Measurements from ENCODE around the gene PTPRG. TPM values are rescaled to one million over a fixed set of nuclear protein-coding genes. Genes with fewer than 3 reads are reported as not detected.

The PTPRG gene
- total and polyA plus RNA-seq, 2 donors = 22.7 to 95.3 TPM

GRCh38 chr3:62193586-62194345 is 632.4 kb downstream of the PTPRG start:
- Histone ChIP-seq H3K4me3 (ENCODE audit: low read depth, low read length) (no peak overlapping the region), H3K4me1 (ENCODE audit: insufficient read depth) (no peaks in the 10 kb centered on the region), H3K36me3 (ENCODE audit: insufficient read depth) (no peaks in the 10 kb centered on the region), H3K27ac (ENCODE audit: low read depth) (no peak overlapping the region)
- WGBS = 92% methylated on average over 10 of the region's 10 CpGs
- DNase-seq (ENCODE audit: extremely low spot score) = no peak

DNA sequence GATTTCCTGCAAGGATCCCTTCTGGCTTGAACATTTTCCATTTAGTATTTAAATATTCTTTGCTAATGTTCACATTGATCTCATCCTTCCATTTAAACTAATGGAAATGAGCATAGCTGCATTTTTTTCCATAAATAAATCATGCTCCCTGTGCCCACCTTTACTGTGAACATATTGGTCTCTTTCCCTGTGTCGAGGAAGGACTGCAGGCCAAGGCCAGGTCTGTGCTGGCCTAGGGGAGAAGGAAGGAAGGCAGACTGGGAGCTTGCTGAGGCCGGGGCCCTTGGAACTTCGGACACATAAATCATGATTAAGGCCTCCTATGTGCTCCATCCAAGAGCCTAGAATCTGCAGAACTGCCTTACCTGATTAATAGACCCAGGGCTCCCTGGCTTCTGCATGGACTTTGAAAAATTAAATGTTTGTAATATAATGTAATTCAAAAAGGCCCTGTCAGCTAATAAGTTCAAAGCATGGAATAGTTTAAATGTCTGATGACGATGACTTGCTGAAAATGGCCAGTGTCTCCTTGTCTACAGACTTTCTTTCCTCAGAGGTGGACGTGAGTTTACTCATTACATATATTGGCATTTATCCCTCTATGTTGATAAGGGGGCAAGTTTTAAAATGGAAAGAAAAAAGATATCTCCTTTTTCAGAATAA is 636.1 kb downstream of the PTPRG start:
- DNase-seq (ENCODE audit: extremely low spot score) = no peak
- no peaks in the 10 kb centered on the region for H3K36me3 ChIP-seq (ENCODE audit: insufficient read depth)
- no peak overlapping the region for H3K4me3 ChIP-seq (ENCODE audit: low read depth, low read length)
- no peak overlapping the region for H3K27ac ChIP-seq (ENCODE audit: low read depth)
- 91% methylated on average over 5 of the region's 5 CpGs for WGBS
- H3K4me1 ChIP-seq (ENCODE audit: insufficient read depth) = no peaks in the 10 kb centered on the region

DNA sequence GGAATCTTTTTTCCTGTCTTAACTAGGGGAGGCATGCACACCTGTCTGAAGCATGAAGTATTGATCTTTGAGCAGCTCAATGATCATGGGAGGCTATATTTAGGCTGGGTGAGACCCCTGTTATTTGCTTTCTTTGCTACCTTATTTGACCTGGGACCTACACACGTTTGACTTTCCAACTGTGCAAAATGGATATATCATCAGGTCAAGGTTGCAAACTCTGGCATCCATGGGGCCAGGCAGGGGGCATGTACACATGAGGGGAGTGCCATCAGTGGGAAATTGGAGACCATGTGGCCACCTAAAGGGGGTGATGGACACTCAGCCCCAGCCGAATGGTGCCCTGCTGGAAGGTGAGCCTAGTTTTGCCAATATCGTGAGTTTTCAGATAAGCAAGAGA is 637.8 kb downstream of the PTPRG start:
- DNase-seq (ENCODE audit: extremely low spot score) = no peak
- H3K4me1 ChIP-seq (ENCODE audit: insufficient read depth) = no peaks in the 10 kb centered on the region
- H3K4me3 ChIP-seq (ENCODE audit: low read depth, low read length) = no peak overlapping the region
- no peak overlapping the region for H3K27ac ChIP-seq (ENCODE audit: low read depth)
- WGBS = 75% methylated on average over 3 of the region's 3 CpGs
- H3K36me3 ChIP-seq (ENCODE audit: insufficient read depth) = peaks cover 3% of the 10 kb centered on the region

- WGBS = 47% methylated on average over 6 of the region's 6 CpGs
Measured at GRCh38 chr3:62201438-62202035, 640.2 kb downstream of the PTPRG start.

DNA sequence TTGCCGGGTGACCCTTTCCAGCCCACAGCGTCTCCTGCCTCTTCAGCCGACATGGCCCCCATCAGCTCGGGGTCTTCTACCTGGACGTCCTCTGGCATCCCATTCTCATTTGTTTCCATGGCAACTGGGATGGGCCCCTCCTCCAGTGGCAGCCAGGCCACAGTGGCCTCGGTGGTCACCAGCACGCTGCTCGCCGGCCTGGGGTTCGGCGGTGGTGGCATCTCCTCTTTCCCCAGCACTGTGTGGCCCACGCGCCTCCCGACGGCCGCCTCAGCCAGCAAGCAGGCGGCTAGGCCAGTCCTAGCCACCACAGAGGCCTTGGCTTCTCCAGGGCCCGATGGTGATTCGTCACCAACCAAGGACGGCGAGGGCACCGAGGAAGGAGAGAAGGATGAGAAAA is 641.8 kb downstream of the PTPRG start:
- Histone ChIP-seq H3K27ac (ENCODE audit: low read depth) (no peak overlapping the region), H3K36me3 (ENCODE audit: insufficient read depth) (peaks cover 3% of the 10 kb centered on the region), H3K4me1 (ENCODE audit: insufficient read depth) (no peaks in the 10 kb centered on the region), H3K4me3 (ENCODE audit: low read depth, low read length) (no peak overlapping the region)
- WGBS = 91% methylated on average over 22 of the region's 22 CpGs
- DNase-seq (ENCODE audit: extremely low spot score) = no peak

More at GRCh38 chr3:62201438-62202035, 640.2 kb downstream of the PTPRG start:
- peaks cover 3% of the 10 kb centered on the region for H3K36me3 ChIP-seq (ENCODE audit: insufficient read depth)
- H3K4me3 ChIP-seq (ENCODE audit: low read depth, low read length) = no peak overlapping the region
- DNase-seq (ENCODE audit: extremely low spot score) = no peak
- H3K4me1 ChIP-seq (ENCODE audit: insufficient read depth) = no peaks in the 10 kb centered on the region
- no peak overlapping the region for H3K27ac ChIP-seq (ENCODE audit: low read depth)

DNA sequence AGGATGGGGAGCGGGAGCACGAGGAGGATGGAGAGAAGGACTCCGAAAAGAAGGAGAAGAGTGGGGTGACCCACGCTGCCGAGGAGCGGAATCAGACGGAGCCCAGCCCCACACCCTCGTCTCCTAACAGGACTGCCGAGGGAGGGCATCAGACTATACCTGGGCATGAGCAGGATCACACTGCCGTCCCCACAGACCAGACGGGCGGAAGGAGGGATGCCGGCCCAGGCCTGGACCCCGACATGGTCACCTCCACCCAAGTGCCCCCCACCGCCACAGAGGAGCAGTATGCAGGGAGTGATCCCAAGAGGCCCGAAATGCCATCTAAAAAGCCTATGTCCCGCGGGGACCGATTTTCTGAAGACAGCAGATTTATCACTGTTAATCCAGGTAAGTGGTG is 642.2 kb downstream of the PTPRG start:
- no peak for DNase-seq (ENCODE audit: extremely low spot score)
- 94% methylated on average over 19 of the region's 19 CpGs for WGBS
- H3K27ac ChIP-seq (ENCODE audit: low read depth) = no peak overlapping the region
- no peak overlapping the region for H3K4me3 ChIP-seq (ENCODE audit: low read depth, low read length)
- no peaks in the 10 kb centered on the region for H3K4me1 ChIP-seq (ENCODE audit: insufficient read depth)
- peaks cover 3% of the 10 kb centered on the region for H3K36me3 ChIP-seq (ENCODE audit: insufficient read depth)

- no peak for DNase-seq (ENCODE audit: extremely low spot score)
- H3K4me1 ChIP-seq (ENCODE audit: insufficient read depth) = no peaks in the 10 kb centered on the region
- peaks cover 3% of the 10 kb centered on the region for H3K36me3 ChIP-seq (ENCODE audit: insufficient read depth)
- H3K27ac ChIP-seq (ENCODE audit: low read depth) = no peak overlapping the region
- 96% methylated on average over 3 of the region's 3 CpGs for WGBS
- no peak overlapping the region for H3K4me3 ChIP-seq (ENCODE audit: low read depth, low read length)
Measured at GRCh38 chr3:62207197-62207596, 645.8 kb downstream of the PTPRG start.

- peaks cover 3% of the 10 kb centered on the region for H3K36me3 ChIP-seq (ENCODE audit: insufficient read depth)
- no peaks in the 10 kb centered on the region for H3K4me1 ChIP-seq (ENCODE audit: insufficient read depth)
- WGBS = 94% methylated on average over 4 of the region's 4 CpGs
- H3K4me3 ChIP-seq (ENCODE audit: low read depth, low read length) = no peak overlapping the region
- DNase-seq (ENCODE audit: extremely low spot score) = no peak
- no peak overlapping the region for H3K27ac ChIP-seq (ENCODE audit: low read depth)
Measured at GRCh38 chr3:62208385-62208784, 647.0 kb downstream of the PTPRG start.

DNA sequence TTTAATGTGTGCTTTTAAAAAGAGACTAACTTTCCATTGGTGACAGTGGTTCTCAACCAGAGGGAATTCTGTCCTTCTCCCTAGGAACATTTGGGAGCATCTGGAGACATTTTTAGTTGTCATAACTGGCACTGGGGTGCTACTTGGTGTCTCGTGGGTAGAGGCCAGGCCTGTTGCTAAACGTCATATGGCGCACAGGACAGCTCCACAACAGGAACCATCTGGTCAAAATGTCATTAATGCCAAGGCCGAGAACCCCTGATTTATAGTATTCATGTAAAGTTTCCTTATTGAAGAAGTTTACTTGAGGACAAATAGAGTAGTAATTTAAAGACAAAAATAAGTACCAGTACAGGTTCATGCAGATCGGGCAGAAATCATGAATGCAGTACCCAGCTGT is 647.7 kb downstream of the PTPRG start:
- 78% methylated on average over 5 of the region's 5 CpGs for WGBS
- Histone ChIP-seq H3K4me3 (ENCODE audit: low read depth, low read length) (no peak overlapping the region), H3K4me1 (ENCODE audit: insufficient read depth) (no peaks in the 10 kb centered on the region), H3K27ac (ENCODE audit: low read depth) (no peak overlapping the region), H3K36me3 (ENCODE audit: insufficient read depth) (no peaks in the 10 kb centered on the region)
- DNase-seq (ENCODE audit: extremely low spot score) = no peak

DNA sequence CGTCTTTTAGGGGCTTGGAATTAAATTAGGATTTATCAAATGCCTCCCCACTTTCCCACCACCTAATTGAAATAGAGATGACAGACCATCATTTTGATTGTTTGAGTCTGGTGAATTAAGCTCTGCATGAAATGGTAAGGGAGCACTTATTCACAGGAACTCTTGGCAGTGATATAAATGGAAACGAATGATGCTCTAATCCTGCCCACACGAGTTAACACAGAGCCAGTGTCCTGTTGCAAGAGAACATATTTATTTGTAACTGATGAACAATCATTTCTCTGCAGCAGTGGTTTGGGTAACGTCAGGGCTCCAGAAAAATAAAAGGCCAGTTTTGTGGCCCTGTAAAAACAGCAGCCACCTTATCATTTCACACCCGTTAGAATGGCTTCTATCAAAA is 648.6 kb downstream of the PTPRG start:
- Histone ChIP-seq H3K36me3 (ENCODE audit: insufficient read depth) (no peaks in the 10 kb centered on the region), H3K4me3 (ENCODE audit: low read depth, low read length) (no peak overlapping the region), H3K4me1 (ENCODE audit: insufficient read depth) (no peaks in the 10 kb centered on the region), H3K27ac (ENCODE audit: low read depth) (no peak overlapping the region)
- WGBS = 75% methylated on average over 5 of the region's 5 CpGs
- DNase-seq (ENCODE audit: extremely low spot score) = no peak

- no peak overlapping the region for H3K27ac ChIP-seq (ENCODE audit: low read depth)
- 70% methylated on average over 8 of the region's 8 CpGs for WGBS
- H3K4me1 ChIP-seq (ENCODE audit: insufficient read depth) = no peaks in the 10 kb centered on the region
- no peak overlapping the region for H3K4me3 ChIP-seq (ENCODE audit: low read depth, low read length)
- DNase-seq (ENCODE audit: extremely low spot score) = no peak
- no peaks in the 10 kb centered on the region for H3K36me3 ChIP-seq (ENCODE audit: insufficient read depth)
Measured at GRCh38 chr3:62211675-62212429, 650.5 kb downstream of the PTPRG start.

DNA sequence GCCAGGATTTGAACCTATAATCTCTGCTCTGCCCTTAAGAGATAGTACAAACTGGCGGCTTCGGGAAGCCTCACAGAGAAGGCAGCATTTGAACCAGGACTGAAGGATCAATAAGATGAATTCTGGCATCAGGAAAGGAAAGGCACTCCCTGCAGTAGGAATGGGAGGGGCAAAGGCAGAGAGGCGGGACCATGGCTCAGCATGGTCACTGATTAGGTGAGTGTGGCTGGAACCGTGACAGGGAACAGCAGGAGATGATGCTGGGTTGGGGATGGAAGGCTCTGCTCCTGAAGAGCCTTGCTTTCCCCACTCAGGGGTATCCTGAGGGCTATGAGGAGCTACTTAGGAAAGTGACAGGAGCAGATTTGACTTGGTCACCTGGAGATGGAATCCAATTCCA is 653.5 kb downstream of the PTPRG start:
- DNase-seq (ENCODE audit: extremely low spot score) = no peak
- no peaks in the 10 kb centered on the region for H3K4me1 ChIP-seq (ENCODE audit: insufficient read depth)
- H3K36me3 ChIP-seq (ENCODE audit: insufficient read depth) = no peaks in the 10 kb centered on the region
- H3K4me3 ChIP-seq (ENCODE audit: low read depth, low read length) = no peak overlapping the region
- WGBS = 96% methylated on average over 4 of the region's 4 CpGs
- H3K27ac ChIP-seq (ENCODE audit: low read depth) = no peak overlapping the region

GRCh38 chr3:62220616-62221015 is 659.2 kb downstream of the PTPRG start:
- no peak for DNase-seq (ENCODE audit: extremely low spot score)
- no peak overlapping the region for H3K4me3 ChIP-seq (ENCODE audit: low read depth, low read length)

More at GRCh38 chr3:62220616-62221015, 659.2 kb downstream of the PTPRG start:
- no peak overlapping the region for H3K27ac ChIP-seq (ENCODE audit: low read depth)
- H3K36me3 ChIP-seq (ENCODE audit: insufficient read depth) = no peaks in the 10 kb centered on the region
- no peaks in the 10 kb centered on the region for H3K4me1 ChIP-seq (ENCODE audit: insufficient read depth)
